Epidermal melanocyte (primary cell): Measurements from ENCODE around the gene RASGRP2.

Source experiments
- DNase-seq: peaks from one replicate; pipeline ENCODE4 v3.0.0; 2011; ENCODE audit warnings: low spot score; ENCODE audit not compliant: insufficient read length

RASGRP2 gene

GRCh38 chr11:64757549-64758329 is 13.8 kb upstream of the RASGRP2 start:
- DNase-seq: no peak

GRCh38 chr11:64755681-64756361 is 11.9 kb upstream of the RASGRP2 start:
- no peak for DNase-seq

- no peak for DNase-seq
These were observed 11.1 kb upstream of the RASGRP2 start for GRCh38 chr11:64754919-64755662.

GRCh38 chr11:64754124-64754918 is 10.4 kb upstream of the RASGRP2 start:
- no peak for DNase-seq

GRCh38 chr11:64753380-64754123 is 9.6 kb upstream of the RASGRP2 start:
- no peak for DNase-seq

GRCh38 chr11:64753019-64753379 is 9.1 kb upstream of the RASGRP2 start:
- DNase-seq: no peak

GRCh38 chr11:64752175-64752970 is 8.4 kb upstream of the RASGRP2 start:
- no peak for DNase-seq

- no peak for DNase-seq
These were observed 7.6 kb upstream of the RASGRP2 start for GRCh38 chr11:64751580-64751979.

- no peak for DNase-seq
These were observed 7.2 kb upstream of the RASGRP2 start for GRCh38 chr11:64751136-64751535.

- DNase-seq: no peak
These were observed 6.6 kb upstream of the RASGRP2 start for GRCh38 chr11:64750361-64751054.

GRCh38 chr11:64747961-64748665 is 4.2 kb upstream of the RASGRP2 start:
- no peak for DNase-seq

- DNase-seq: no peak
These were observed 2.5 kb upstream of the RASGRP2 start for GRCh38 chr11:64746486-64746885.

GRCh38 chr11:64745521-64746328 is 1.8 kb upstream of the RASGRP2 start:
- DNase-seq: peak; percentile 55

- no peak for DNase-seq
These were observed 1.2 kb upstream of the RASGRP2 start for GRCh38 chr11:64745189-64745520.

- DNase-seq: no peak
These were observed 724 bp upstream of the RASGRP2 start for GRCh38 chr11:64744544-64745188.

GRCh38 chr11:64742889-64743590 is 902 bp downstream of the RASGRP2 start:
- peak; percentile 90 for DNase-seq
